ENCODE results near the gene CCDC188. TPM values are rescaled to one million over a fixed set of nuclear protein-coding genes. Genes with fewer than 3 reads are reported as not detected.

The CCDC188 gene
- total RNA-seq, 1 experiment from 2014 or later: not detected

GRCh38 chr22:20153945-20154344 is 3.1 kb upstream of the CCDC188 start:
- Histone ChIP-seq H3K4me3 (ENCODE audit: low read length) (no peak overlapping the region), H3K4me1 (ENCODE audit: low read length) (peaks cover 5% of the 10 kb centered on the region), H4K20me1 (ENCODE audit: insufficient read depth, low read depth, low read length) (no peaks in the 10 kb centered on the region), H3K9me3 (ENCODE audit: low read length) (no peaks in the 10 kb centered on the region), H3K4me2 (ENCODE audit: low read depth, low read length, poor library complexity, severe bottlenecking) (no peak overlapping the region), H3K36me3 (ENCODE audit: insufficient read depth, low read length) (no peaks in the 10 kb centered on the region), H3K9ac (ENCODE audit: low read length) (no peak overlapping the region), H3K79me2 (ENCODE audit: low read length) (no peaks in the 10 kb centered on the region), H3K9me2 (replicated peaks; ENCODE audit: insufficient read depth, low read length) (no peaks in the 10 kb centered on the region), H2AFZ (ENCODE audit: low read length) (no peak overlapping the region), H3K27me3 (ENCODE audit: low read length) (no peaks in the 10 kb centered on the region), H3K27ac (ENCODE audit: low read length) (no peak overlapping the region)
- DNase-seq: no peak

GRCh38 chr22:20152464-20152890 is 1.6 kb upstream of the CCDC188 start:
- DNase-seq: no peak
- Histone ChIP-seq H3K27me3 (ENCODE audit: low read length) (no peaks in the 10 kb centered on the region), H4K20me1 (ENCODE audit: insufficient read depth, low read depth, low read length) (no peaks in the 10 kb centered on the region), H2AFZ (ENCODE audit: low read length) (no peak overlapping the region), H3K4me2 (ENCODE audit: low read depth, low read length, poor library complexity, severe bottlenecking) (no peak overlapping the region), H3K9me3 (ENCODE audit: low read length) (no peaks in the 10 kb centered on the region), H3K79me2 (ENCODE audit: low read length) (no peaks in the 10 kb centered on the region), H3K27ac (ENCODE audit: low read length) (no peak overlapping the region), H3K36me3 (ENCODE audit: insufficient read depth, low read length) (no peaks in the 10 kb centered on the region), H3K9me2 (replicated peaks; ENCODE audit: insufficient read depth, low read length) (no peaks in the 10 kb centered on the region), H3K9ac (ENCODE audit: low read length) (no peak overlapping the region), H3K4me1 (ENCODE audit: low read length) (peaks cover 5% of the 10 kb centered on the region), H3K4me3 (ENCODE audit: low read length) (no peak overlapping the region)

DNA sequence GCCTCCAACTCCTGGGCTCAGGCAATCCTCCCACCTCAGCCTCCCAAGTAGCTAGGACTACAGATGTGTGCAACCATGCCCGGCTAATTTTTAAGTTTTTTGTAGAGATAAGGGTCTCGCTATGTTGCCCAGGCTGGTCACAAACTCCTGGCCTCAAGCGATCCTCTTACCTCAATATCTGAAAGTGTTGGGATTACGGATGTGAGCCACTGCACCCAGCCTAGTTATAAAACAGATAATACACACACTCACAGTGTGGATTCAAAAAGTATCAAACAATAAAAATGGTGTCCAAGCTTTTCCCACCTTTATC is 377 bp upstream of the CCDC188 start:
- no peaks in the 10 kb centered on the region for H3K9me2 ChIP-seq (replicated peaks; ENCODE audit: insufficient read depth, low read length)
- no peaks in the 10 kb centered on the region for H3K79me2 ChIP-seq (ENCODE audit: low read length)
- no peak for DNase-seq
- no peaks in the 10 kb centered on the region for H3K36me3 ChIP-seq (ENCODE audit: insufficient read depth, low read length)
- no peak overlapping the region for H3K4me2 ChIP-seq (ENCODE audit: low read depth, low read length, poor library complexity, severe bottlenecking)
- H3K27me3 ChIP-seq (ENCODE audit: low read length): no peaks in the 10 kb centered on the region
- no peak overlapping the region for H3K27ac ChIP-seq (ENCODE audit: low read length)
- peaks cover 4% of the 10 kb centered on the region; the same call in 1 of the 2 replicates for H4K20me1 ChIP-seq (ENCODE audit: insufficient read depth, low read depth, low read length)
- H3K9me3 ChIP-seq (ENCODE audit: low read length): no peaks in the 10 kb centered on the region
- H3K9ac ChIP-seq (ENCODE audit: low read length): no peak overlapping the region
- no peak overlapping the region for H3K4me3 ChIP-seq (ENCODE audit: low read length)
- no peak overlapping the region for H2AFZ ChIP-seq (ENCODE audit: low read length)
- H3K4me1 ChIP-seq (ENCODE audit: low read length): peaks cover 12% of the 10 kb centered on the region

DNA sequence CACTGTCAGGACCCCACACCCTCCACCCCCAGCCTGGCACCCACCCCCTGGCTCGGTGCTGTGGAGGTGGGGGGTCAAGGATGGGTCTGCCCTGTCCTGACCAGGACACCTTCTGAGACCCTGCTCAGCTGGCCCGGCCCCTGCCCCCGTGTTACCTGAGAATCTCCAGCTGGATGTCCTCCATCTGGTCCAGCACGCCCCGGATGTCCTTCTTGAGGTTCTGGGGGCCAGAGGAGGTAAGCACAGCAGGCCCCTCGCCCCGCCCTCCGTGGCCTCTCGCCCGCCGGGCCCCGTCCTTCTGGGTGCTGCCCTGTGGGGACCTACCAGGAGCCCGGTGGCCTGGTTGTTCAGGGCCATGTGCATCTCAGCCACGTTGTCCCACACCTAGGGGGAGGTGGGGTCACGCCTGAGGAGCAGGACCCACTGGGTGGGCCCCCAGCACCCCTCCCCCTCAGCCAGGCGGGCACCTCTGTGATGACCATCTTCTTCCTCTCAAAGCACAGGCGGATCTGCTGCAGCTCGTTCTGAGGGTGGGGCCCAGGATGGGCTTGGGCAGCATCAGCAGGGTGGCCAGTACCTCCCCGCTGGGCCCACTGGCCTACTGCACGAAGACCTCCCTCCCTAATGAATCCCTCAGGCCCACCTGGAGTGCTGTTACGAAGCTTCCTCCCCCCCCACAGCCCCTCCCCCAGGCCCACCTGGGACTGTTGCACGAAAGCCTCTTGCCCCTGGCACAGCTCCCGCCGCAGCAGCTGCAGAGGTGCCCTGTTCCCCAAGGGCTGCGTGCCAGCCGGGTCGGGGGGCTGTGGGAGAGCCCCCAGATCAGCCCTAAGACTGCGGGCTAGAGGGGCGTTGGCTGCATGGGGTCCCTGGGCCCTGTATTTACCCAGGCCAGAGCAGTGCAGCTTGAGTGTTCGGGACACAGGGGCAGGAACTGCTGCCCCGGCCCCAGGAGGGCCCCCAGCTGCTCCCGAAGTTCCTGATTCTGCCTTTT is 1.3 kb downstream of the CCDC188 start:
- no peak overlapping the region for H2AFZ ChIP-seq (ENCODE audit: low read length)
- H3K9me2 ChIP-seq (replicated peaks; ENCODE audit: insufficient read depth, low read length): no peaks in the 10 kb centered on the region
- H3K36me3 ChIP-seq (ENCODE audit: insufficient read depth, low read length): no peaks in the 10 kb centered on the region
- H3K27me3 ChIP-seq (ENCODE audit: low read length): no peaks in the 10 kb centered on the region
- H3K79me2 ChIP-seq (ENCODE audit: low read length): no peaks in the 10 kb centered on the region
- DNase-seq: no peak
- no peak overlapping the region for H3K4me2 ChIP-seq (ENCODE audit: low read depth, low read length, poor library complexity, severe bottlenecking)
- no peaks in the 10 kb centered on the region for H3K9me3 ChIP-seq (ENCODE audit: low read length)
- H3K9ac ChIP-seq (ENCODE audit: low read length): no peak overlapping the region
- H3K4me1 ChIP-seq (ENCODE audit: low read length): peaks cover 12% of the 10 kb centered on the region
- H4K20me1 ChIP-seq (ENCODE audit: insufficient read depth, low read depth, low read length): peaks cover 4% of the 10 kb centered on the region; the same call in 1 of the 2 replicates
- H3K27ac ChIP-seq (ENCODE audit: low read length): no peak overlapping the region
- H3K4me3 ChIP-seq (ENCODE audit: low read length): no peak overlapping the region

DNA sequence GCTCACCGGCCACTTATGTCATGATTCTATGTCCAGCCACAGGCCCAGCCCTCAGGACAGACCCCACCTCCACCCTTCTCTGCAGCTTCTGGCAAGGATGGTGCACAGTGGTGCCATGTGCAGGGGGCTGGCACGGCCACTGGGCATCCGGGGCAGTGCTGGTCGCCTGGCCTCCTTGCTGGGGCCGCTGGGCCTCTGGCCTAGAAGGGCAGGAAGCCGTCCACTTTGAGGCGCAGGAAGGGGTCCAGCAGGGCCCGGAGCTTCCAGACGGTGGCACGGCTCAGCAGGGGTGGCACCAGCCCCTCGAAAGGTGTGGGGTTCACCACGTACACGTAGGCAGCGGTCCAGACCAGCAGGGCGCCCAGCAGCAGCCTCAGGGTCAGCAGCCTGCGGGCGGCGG is 2.4 kb downstream of the CCDC188 start:
- no peak overlapping the region for H3K4me3 ChIP-seq (ENCODE audit: low read length)
- no peak overlapping the region for H3K9ac ChIP-seq (ENCODE audit: low read length)
- H3K9me3 ChIP-seq (ENCODE audit: low read length): no peaks in the 10 kb centered on the region
- no peaks in the 10 kb centered on the region for H3K9me2 ChIP-seq (replicated peaks; ENCODE audit: insufficient read depth, low read length)
- H3K4me2 ChIP-seq (ENCODE audit: low read depth, low read length, poor library complexity, severe bottlenecking): no peak overlapping the region
- H4K20me1 ChIP-seq (ENCODE audit: insufficient read depth, low read depth, low read length): peaks cover 4% of the 10 kb centered on the region; the same call in 1 of the 2 replicates
- H3K79me2 ChIP-seq (ENCODE audit: low read length): no peaks in the 10 kb centered on the region
- no peak overlapping the region for H2AFZ ChIP-seq (ENCODE audit: low read length)
- H3K4me1 ChIP-seq (ENCODE audit: low read length): peaks cover 12% of the 10 kb centered on the region
- no peak for DNase-seq
- H3K36me3 ChIP-seq (ENCODE audit: insufficient read depth, low read length): no peaks in the 10 kb centered on the region
- H3K27me3 ChIP-seq (ENCODE audit: low read length): no peaks in the 10 kb centered on the region
- H3K27ac ChIP-seq (ENCODE audit: low read length): no peak overlapping the region

- H3K4me1 ChIP-seq (ENCODE audit: low read length): peaks cover 12% of the 10 kb centered on the region
- peaks cover 4% of the 10 kb centered on the region; the same call in 1 of the 2 replicates for H4K20me1 ChIP-seq (ENCODE audit: insufficient read depth, low read depth, low read length)
- H3K4me2 ChIP-seq (ENCODE audit: low read depth, low read length, poor library complexity, severe bottlenecking): no peak overlapping the region
- no peaks in the 10 kb centered on the region for H3K27me3 ChIP-seq (ENCODE audit: low read length)
- H3K9me3 ChIP-seq (ENCODE audit: low read length): no peaks in the 10 kb centered on the region
- H3K4me3 ChIP-seq (ENCODE audit: low read length): no peak overlapping the region
- H3K9me2 ChIP-seq (replicated peaks; ENCODE audit: insufficient read depth, low read length): no peaks in the 10 kb centered on the region
- DNase-seq: no peak
- no peak overlapping the region for H3K27ac ChIP-seq (ENCODE audit: low read length)
- no peak overlapping the region for H3K9ac ChIP-seq (ENCODE audit: low read length)
- H3K79me2 ChIP-seq (ENCODE audit: low read length): no peaks in the 10 kb centered on the region
- no peak overlapping the region for H2AFZ ChIP-seq (ENCODE audit: low read length)
- no peaks in the 10 kb centered on the region for H3K36me3 ChIP-seq (ENCODE audit: insufficient read depth, low read length)
These were observed 3.4 kb downstream of the CCDC188 start for GRCh38 chr22:20147237-20147988.

DNA sequence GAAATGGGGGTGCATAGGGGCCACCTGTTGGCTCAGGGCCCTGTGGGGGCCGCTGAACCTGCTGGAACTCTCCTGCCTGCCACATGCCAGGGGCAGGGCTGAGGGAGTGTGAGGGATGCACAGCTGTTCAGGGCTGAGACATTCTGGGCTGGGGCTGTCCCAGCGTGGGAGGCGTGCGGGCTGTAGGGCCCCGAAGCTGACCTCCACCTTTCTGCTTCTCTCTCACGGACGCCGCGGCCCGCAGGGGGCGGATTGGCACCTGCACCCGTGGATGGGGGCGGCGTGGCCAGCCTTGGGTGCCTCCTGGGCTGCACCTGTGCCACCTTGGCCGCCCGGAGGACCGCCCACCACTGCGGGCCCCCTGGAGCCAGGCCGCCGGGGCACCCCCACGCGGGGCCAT is 4.1 kb downstream of the CCDC188 start:
- no peak for DNase-seq

DNA sequence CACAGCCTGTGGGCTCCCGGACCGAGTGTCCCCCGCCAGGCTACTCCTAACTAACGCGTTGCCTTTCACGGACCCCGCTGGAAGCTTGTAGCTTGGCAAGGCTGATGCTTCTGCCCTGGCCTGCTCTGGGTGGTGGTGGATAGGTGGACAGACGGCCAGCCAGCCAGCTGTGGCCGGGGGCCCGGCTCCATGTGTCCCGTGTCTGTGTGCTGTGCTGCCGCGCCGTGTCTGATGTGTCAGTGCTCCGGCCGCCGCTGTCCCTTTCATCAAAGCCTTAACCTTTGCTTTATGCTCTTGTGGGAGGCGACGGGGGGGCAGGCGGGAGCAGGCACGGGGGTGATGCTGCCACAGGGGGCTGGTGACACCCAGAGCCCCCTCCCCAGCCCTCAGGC is 5.0 kb downstream of the CCDC188 start:
- DNase-seq: no peak
- Histone ChIP-seq H3K9me3 (ENCODE audit: low read length) (no peaks in the 10 kb centered on the region), H3K9ac (ENCODE audit: low read length) (no peak overlapping the region), H3K36me3 (ENCODE audit: insufficient read depth, low read length) (no peaks in the 10 kb centered on the region), H3K4me1 (ENCODE audit: low read length) (peaks cover 12% of the 10 kb centered on the region), H3K9me2 (replicated peaks; ENCODE audit: insufficient read depth, low read length) (no peaks in the 10 kb centered on the region), H3K4me2 (ENCODE audit: low read depth, low read length, poor library complexity, severe bottlenecking) (no peak overlapping the region), H3K79me2 (ENCODE audit: low read length) (no peaks in the 10 kb centered on the region), H2AFZ (ENCODE audit: low read length) (no peak overlapping the region), H3K4me3 (ENCODE audit: low read length) (no peak overlapping the region), H3K27ac (ENCODE audit: low read length) (no peak overlapping the region), H3K27me3 (ENCODE audit: low read length) (no peaks in the 10 kb centered on the region), H4K20me1 (ENCODE audit: insufficient read depth, low read depth, low read length) (peaks cover 4% of the 10 kb centered on the region; the same call in 1 of the 2 replicates)

More for the DNA sequence above, 4.1 kb downstream of the CCDC188 start:
- no peak overlapping the region for H3K4me3 ChIP-seq (ENCODE audit: low read length)
- no peak overlapping the region for H3K9ac ChIP-seq (ENCODE audit: low read length)
- no peak overlapping the region for H2AFZ ChIP-seq (ENCODE audit: low read length)
- no peaks in the 10 kb centered on the region for H3K36me3 ChIP-seq (ENCODE audit: insufficient read depth, low read length)
- H3K27me3 ChIP-seq (ENCODE audit: low read length): no peaks in the 10 kb centered on the region
- peaks cover 4% of the 10 kb centered on the region; the same call in 1 of the 2 replicates for H4K20me1 ChIP-seq (ENCODE audit: insufficient read depth, low read depth, low read length)
- no peak overlapping the region for H3K4me2 ChIP-seq (ENCODE audit: low read depth, low read length, poor library complexity, severe bottlenecking)
- no peaks in the 10 kb centered on the region for H3K79me2 ChIP-seq (ENCODE audit: low read length)
- H3K27ac ChIP-seq (ENCODE audit: low read length): no peak overlapping the region
- no peaks in the 10 kb centered on the region for H3K9me3 ChIP-seq (ENCODE audit: low read length)
- no peaks in the 10 kb centered on the region for H3K9me2 ChIP-seq (replicated peaks; ENCODE audit: insufficient read depth, low read length)
- H3K4me1 ChIP-seq (ENCODE audit: low read length): peaks cover 12% of the 10 kb centered on the region
